Tibial artery (tissue), 4 donors: ENCODE results near the gene SLC26A1.
A peak's percentile ranks its signal among the peaks of the same experiment; 100 is the strongest.

Experiments
- DNase-seq, 2 donors: peaks; one replicate each; pipeline ENCODE4 v3.0.0-alpha.2; 2019
- H3K27ac ChIP-seq, 2 donors: fragments of 200-600 bp; sonication (generic) in 1 of 2; 1 replicate in 1 of 2; 2 replicates in 1 of 2; pipeline ENCODE4 v1.5.1; 2018 to 2019; ENCODE audit warnings: mild to moderate bottlenecking in 1 of 2
- H3K27me3 ChIP-seq, 2 donors: fragments of 200-600 bp; sonication (generic) in 1 of 2; one replicate each; pipeline versions ENCODE4 v1.5.1 to v1.6.0; 2016 to 2019
- H3K36me3 ChIP-seq, 3 donors: fragments of 200-600 bp; sonication (generic) in 2 of 3; one replicate each; pipeline ENCODE4 v1.5.1; 2016 to 2019; ENCODE audit warnings: mild to moderate bottlenecking in 2 of 3
- H3K4me1 ChIP-seq, 4 donors: fragments of 200-600 bp; sonication (generic) in 2 of 4; 1 replicate in 3 of 4; 2 replicates in 1 of 4; pipeline ENCODE4 v1.5.1; 2016 to 2019
- H3K4me3 ChIP-seq, 2 donors: fragments of 200-600 bp; sonication (generic) in 1 of 2; 1 replicate in 1 of 2; 2 replicates in 1 of 2; pipeline ENCODE4 v1.5.1; 2018 to 2019; ENCODE audit warnings: mild to moderate bottlenecking in 2 of 2
- H3K9me3 ChIP-seq, 3 donors: fragments of 200-600 bp; sonication (generic) in 1 of 3; one replicate each; pipeline ENCODE4 v1.5.1; 2016 to 2019
- CTCF ChIP-seq, 2 experiments: fragments of 200-600 bp in 1 of 2; fragments of 450-650 bp in 1 of 2; IDR thresholded peaks; one replicate each; pipeline ENCODE4 v1.5.1; 2017 to 2019; ENCODE audit warnings: antibody characterized with exemption in 2 of 2, mild to moderate bottlenecking in 1 of 2, moderate library complexity in 1 of 2
- intact Hi-C: fragments of 100-400 bp; cut with DNase I; formaldehyde crosslinking; loops from one replicate; pipeline ENCODE4 v1.15.0; 2023; ENCODE audit warnings: low total_unique reads

Gene SLC26A1

GRCh38 chr4:997375-998071 lies 4.3 kb upstream of the SLC26A1 start:
- peaks cover 0 to 68% of the 10 kb centered on the region in 2 donors for H3K27me3 ChIP-seq

GRCh38 chr4:996997-997374 lies 3.8 kb upstream of the SLC26A1 start:
- Histone ChIP-seq H3K27ac (no peak overlapping the region), H3K4me3 (peak overlapping the region in 1 of 2 donors; percentile 35), H3K9me3 (no peaks in the 10 kb centered on the region), H3K36me3 (peaks cover 0 to 7% (median 0%) of the 10 kb centered on the region in 3 donors), H3K27me3 (peaks cover 0 to 62% of the 10 kb centered on the region in 2 donors), H3K4me1 (peaks cover 0 to 19% (median 15%) of the 10 kb centered on the region in 4 donors)
- TF ChIP-seq CTCF (IDR thresholded peaks at IDR 0.05), result no peak
- DNase-seq, result no peak
- intact Hi-C loops, result no loop called here

More at GRCh38 chr4:997375-998071, 4.3 kb upstream of the SLC26A1 start:
- intact Hi-C loops, result no loop called here
- no peak for TF ChIP-seq CTCF (IDR thresholded peaks at IDR 0.05)
- Histone ChIP-seq H3K9me3 (no peaks in the 10 kb centered on the region), H3K4me3 (peak overlapping the region; percentile 14 to 35), H3K27ac (no peak overlapping the region), H3K36me3 (peaks cover 0 to 4% (median 0%) of the 10 kb centered on the region in 3 donors), H3K4me1 (peaks cover 0 to 24% (median 20%) of the 10 kb centered on the region in 4 donors)
- DNase-seq, result no peak

GRCh38 chr4:996030-996996 lies 3.1 kb upstream of the SLC26A1 start:
- no peaks in the 10 kb centered on the region for H3K9me3 ChIP-seq
- H3K27ac ChIP-seq, result no peak overlapping the region
- TF ChIP-seq CTCF (IDR thresholded peaks at IDR 0.05), result no peak
- intact Hi-C loops, result no loop called here
- peaks cover 0 to 14% (median 4%) of the 10 kb centered on the region in 3 donors for H3K36me3 ChIP-seq
- peaks cover 0 to 56% of the 10 kb centered on the region in 2 donors for H3K27me3 ChIP-seq
- peaks cover 0 to 15% (median 14%) of the 10 kb centered on the region in 4 donors for H3K4me1 ChIP-seq
- no peak for DNase-seq
- H3K4me3 ChIP-seq, result no peak overlapping the region

GRCh38 chr4:995311-996026 lies 2.3 kb upstream of the SLC26A1 start:
- H3K4me1 ChIP-seq, result peaks cover 0 to 15% (median 14%) of the 10 kb centered on the region in 4 donors
- intact Hi-C loops, result no loop called here
- no peak for TF ChIP-seq CTCF (IDR thresholded peaks at IDR 0.05)
- no peak overlapping the region for H3K4me3 ChIP-seq
- H3K27ac ChIP-seq, result no peak overlapping the region
- DNase-seq, result no peak
- H3K9me3 ChIP-seq, result no peaks in the 10 kb centered on the region
- peaks cover 0 to 22% (median 10%) of the 10 kb centered on the region in 3 donors for H3K36me3 ChIP-seq
- peaks cover 0 to 47% of the 10 kb centered on the region in 2 donors for H3K27me3 ChIP-seq
